Measurements from ENCODE around the gene PAAF1. TPM values are rescaled to one million over a fixed set of nuclear protein-coding genes. Genes with fewer than 3 reads are reported as not detected.
"Not testable (repeated sequence)": the region's sequence is repeated elsewhere in the genome, so short reads cannot be mapped to it uniquely, and the experiment has no call there.

The PAAF1 gene
- polyA plus RNA-seq, 2 donors, result 6.2 to 9.5 TPM

DNA sequence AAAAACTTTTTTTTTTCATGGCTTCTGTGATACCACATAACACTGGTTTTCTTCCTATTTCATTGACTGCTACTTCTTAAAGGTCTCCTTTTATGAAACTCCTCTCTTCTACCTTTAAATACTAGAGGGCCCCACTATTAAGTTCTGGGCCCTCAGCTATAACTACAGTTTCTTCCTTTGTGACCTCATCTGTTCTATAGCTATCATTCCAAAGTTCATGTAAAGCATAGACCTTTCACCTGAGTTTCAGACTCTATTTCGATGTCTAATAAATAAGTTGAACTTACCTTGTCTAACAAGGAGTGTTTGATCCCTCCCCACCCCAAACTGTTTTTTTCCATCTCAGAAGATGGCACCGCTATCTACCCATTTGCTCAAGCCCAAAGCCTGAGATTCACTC, 35.2 kb downstream of the PAAF1 start:
- no peaks in the 10 kb centered on the region for H3K4me1 ChIP-seq (ENCODE audit: control insufficient read depth in 2 of 2, insufficient read depth in 2 of 2, low read length in 1 of 2)
- H3K4me3 ChIP-seq (ENCODE audit: low read depth in 1 of 2, low read length in 2 of 2), result no peak overlapping the region
- 91 to 99% methylated on average over 2 of the region's 2 CpGs for WGBS, 2 donors
- no peak overlapping the region for H3K27ac ChIP-seq (ENCODE audit: low read depth in 2 of 2, low read length in 1 of 2)
- H3K27me3 ChIP-seq (ENCODE audit: control insufficient read depth in 1 of 2, insufficient read depth in 2 of 2, low read length in 2 of 2), result no peaks in the 10 kb centered on the region
- no peaks in the 10 kb centered on the region for H3K9me3 ChIP-seq (ENCODE audit: control insufficient read depth in 2 of 2, insufficient read depth in 1 of 2, low read depth in 1 of 2, low read length in 1 of 2)
- peaks cover 7 to 8% of the 10 kb centered on the region in 2 donors for H3K36me3 ChIP-seq (ENCODE audit: control insufficient read depth in 2 of 2, insufficient read depth in 2 of 2, low read length in 1 of 2)

DNA sequence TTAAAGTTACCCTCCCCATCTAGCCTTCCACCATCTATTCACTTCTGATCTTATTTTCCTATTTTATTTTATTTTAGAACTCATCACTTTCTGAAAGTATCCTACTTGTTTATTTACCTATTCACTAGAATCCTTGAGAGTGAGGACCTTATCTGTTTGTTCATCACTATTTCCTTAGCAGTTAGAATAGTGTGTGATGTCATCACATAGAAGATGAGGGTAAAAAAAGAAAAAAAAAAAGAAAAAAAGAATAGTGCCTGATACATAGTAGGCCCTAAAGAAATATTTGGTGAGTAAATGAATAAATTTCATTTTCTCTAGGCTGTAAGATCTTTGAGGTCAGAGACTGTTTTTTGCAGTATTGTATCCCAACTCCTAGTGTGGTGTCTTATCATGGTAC, 36.7 kb downstream of the PAAF1 start:
- no peaks in the 10 kb centered on the region for H3K9me3 ChIP-seq (ENCODE audit: control insufficient read depth in 2 of 2, insufficient read depth in 1 of 2, low read depth in 1 of 2, low read length in 1 of 2)
- peaks cover 3 to 8% of the 10 kb centered on the region in 2 donors for H3K36me3 ChIP-seq (ENCODE audit: control insufficient read depth in 2 of 2, insufficient read depth in 2 of 2, low read length in 1 of 2)
- no peaks in the 10 kb centered on the region for H3K27me3 ChIP-seq (ENCODE audit: control insufficient read depth in 1 of 2, insufficient read depth in 2 of 2, low read length in 2 of 2)
- no peak overlapping the region for H3K27ac ChIP-seq (ENCODE audit: low read depth in 2 of 2, low read length in 1 of 2)
- H3K4me3 ChIP-seq (ENCODE audit: low read depth in 1 of 2, low read length in 2 of 2), result no peak overlapping the region
- H3K4me1 ChIP-seq (ENCODE audit: control insufficient read depth in 2 of 2, insufficient read depth in 2 of 2, low read length in 1 of 2), result no peaks in the 10 kb centered on the region

DNA sequence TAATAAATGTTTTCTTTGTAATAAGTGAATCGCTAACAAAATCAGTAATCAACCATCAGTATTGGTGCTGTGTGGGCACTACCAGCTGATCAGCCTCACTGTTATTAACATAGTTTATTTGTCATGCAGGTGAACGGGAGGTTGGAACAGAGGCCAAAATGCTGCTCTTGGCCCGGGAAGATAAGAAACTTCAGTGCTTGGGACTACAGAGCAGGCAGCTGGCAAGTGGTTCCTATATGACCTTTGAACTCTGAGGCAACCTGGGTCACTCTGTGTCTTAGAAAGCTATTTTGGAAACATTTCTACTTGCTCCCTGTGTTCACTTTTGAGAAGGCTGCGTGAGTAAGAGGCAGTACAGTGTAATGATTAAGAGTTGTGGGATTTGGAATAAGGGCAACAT, 37.5 kb downstream of the PAAF1 start:
- no peaks in the 10 kb centered on the region for H3K4me1 ChIP-seq (ENCODE audit: control insufficient read depth in 2 of 2, insufficient read depth in 2 of 2, low read length in 1 of 2)
- H3K27ac ChIP-seq (ENCODE audit: low read depth in 2 of 2, low read length in 1 of 2), result no peak overlapping the region
- no peaks in the 10 kb centered on the region for H3K9me3 ChIP-seq (ENCODE audit: control insufficient read depth in 2 of 2, insufficient read depth in 1 of 2, low read depth in 1 of 2, low read length in 1 of 2)
- 67 to 83% methylated on average over 4 of the region's 4 CpGs for WGBS, 2 donors
- no peak overlapping the region for H3K4me3 ChIP-seq (ENCODE audit: low read depth in 1 of 2, low read length in 2 of 2)
- no peaks in the 10 kb centered on the region for H3K27me3 ChIP-seq (ENCODE audit: control insufficient read depth in 1 of 2, insufficient read depth in 2 of 2, low read length in 2 of 2)
- H3K36me3 ChIP-seq (ENCODE audit: control insufficient read depth in 2 of 2, insufficient read depth in 2 of 2, low read length in 1 of 2), result peaks cover 9 to 11% of the 10 kb centered on the region in 2 donors

DNA sequence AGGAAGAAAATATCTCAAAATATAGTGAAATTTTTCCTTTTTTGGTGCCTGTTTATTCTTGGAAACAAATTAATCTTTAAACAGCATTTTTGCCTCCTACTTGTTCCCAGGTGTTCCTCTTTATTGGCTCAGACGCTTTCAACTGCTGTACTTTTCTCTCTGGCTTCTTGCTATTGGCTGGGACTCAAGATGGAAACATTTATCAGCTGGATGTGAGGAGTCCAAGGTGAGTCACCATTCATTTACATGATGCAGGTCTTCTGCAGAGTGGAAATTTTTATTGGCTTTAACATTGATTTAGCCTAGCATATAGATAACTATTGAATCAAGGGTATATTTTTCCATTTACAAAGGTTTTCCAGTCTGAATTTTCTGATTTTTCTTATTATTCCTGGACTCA, 39.6 kb downstream of the PAAF1 start:
- WGBS, 2 donors, result 28 to 53% methylated on average over 1 of the region's 1 CpG
- H3K36me3 ChIP-seq (ENCODE audit: control insufficient read depth in 2 of 2, insufficient read depth in 2 of 2, low read length in 1 of 2), result peaks cover 12 to 13% of the 10 kb centered on the region in 2 donors
- no peak overlapping the region for H3K27ac ChIP-seq (ENCODE audit: low read depth in 2 of 2, low read length in 1 of 2)
- no peaks in the 10 kb centered on the region for H3K27me3 ChIP-seq (ENCODE audit: control insufficient read depth in 1 of 2, insufficient read depth in 2 of 2, low read length in 2 of 2)
- no peaks in the 10 kb centered on the region for H3K4me1 ChIP-seq (ENCODE audit: control insufficient read depth in 2 of 2, insufficient read depth in 2 of 2, low read length in 1 of 2)
- no peaks in the 10 kb centered on the region for H3K9me3 ChIP-seq (ENCODE audit: control insufficient read depth in 2 of 2, insufficient read depth in 1 of 2, low read depth in 1 of 2, low read length in 1 of 2)
- H3K4me3 ChIP-seq (ENCODE audit: low read depth in 1 of 2, low read length in 2 of 2), result no peak overlapping the region

DNA sequence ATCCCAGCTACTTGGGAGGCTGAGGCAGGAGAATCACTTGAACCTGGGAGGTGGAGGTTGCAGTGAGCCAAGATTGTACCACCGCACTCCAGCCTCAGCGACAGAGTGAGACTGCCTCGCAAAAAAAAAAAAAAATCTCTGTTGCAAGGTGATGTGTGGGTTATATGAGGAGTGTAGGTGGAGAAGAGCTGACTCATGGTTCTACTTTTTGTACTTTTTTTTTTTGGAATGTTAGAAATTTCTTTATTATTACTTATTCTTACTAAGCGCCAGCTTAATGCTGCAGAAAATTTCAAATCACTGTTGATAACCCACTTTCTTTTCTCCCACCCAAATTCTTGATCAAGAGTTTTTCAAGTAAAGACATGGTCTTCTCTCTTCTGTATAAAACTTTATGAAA, 44.4 kb downstream of the PAAF1 start:
- Histone ChIP-seq H3K4me1 (ENCODE audit: control insufficient read depth in 2 of 2, insufficient read depth in 2 of 2, low read length in 1 of 2) (no peaks in the 10 kb centered on the region), H3K27ac (ENCODE audit: low read depth in 2 of 2, low read length in 1 of 2) (no peak overlapping the region), H3K4me3 (ENCODE audit: low read depth in 1 of 2, low read length in 2 of 2) (no peak overlapping the region), H3K36me3 (ENCODE audit: control insufficient read depth in 2 of 2, insufficient read depth in 2 of 2, low read length in 1 of 2) (peaks cover 9% of the 10 kb centered on the region in 2 donors), H3K9me3 (ENCODE audit: control insufficient read depth in 2 of 2, insufficient read depth in 1 of 2, low read depth in 1 of 2, low read length in 1 of 2) (no peaks in the 10 kb centered on the region), H3K27me3 (ENCODE audit: control insufficient read depth in 1 of 2, insufficient read depth in 2 of 2, low read length in 2 of 2) (no peaks in the 10 kb centered on the region)
- 97% methylated on average over 4 of the region's 4 CpGs for WGBS, 2 donors

DNA sequence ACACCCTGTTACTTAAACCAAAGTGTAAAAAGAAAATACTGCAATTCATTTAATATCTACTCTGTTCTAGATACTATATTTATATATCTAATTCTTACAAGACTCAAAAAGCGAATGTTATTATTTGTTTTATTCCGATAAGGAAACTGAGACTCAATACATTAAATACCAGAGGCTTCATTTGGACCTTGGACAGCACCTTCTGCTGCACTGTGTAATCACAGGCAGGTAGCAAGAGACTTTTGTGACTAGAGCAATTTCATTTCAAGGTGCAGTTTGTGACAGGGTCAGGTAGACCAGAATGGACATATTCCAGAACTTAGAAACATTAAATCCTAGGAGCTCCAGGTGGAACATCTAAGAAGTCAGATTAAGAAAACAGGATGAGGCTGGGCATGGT, 52.6 kb downstream of the PAAF1 start:
- 95 to 96% methylated on average over 2 of the region's 2 CpGs for WGBS, 2 donors
- H3K9me3 ChIP-seq (ENCODE audit: control insufficient read depth in 2 of 2, insufficient read depth in 1 of 2, low read depth in 1 of 2, low read length in 1 of 2), result no peaks in the 10 kb centered on the region
- no peak overlapping the region for H3K27ac ChIP-seq (ENCODE audit: low read depth in 2 of 2, low read length in 1 of 2)
- H3K36me3 ChIP-seq (ENCODE audit: control insufficient read depth in 2 of 2, insufficient read depth in 2 of 2, low read length in 1 of 2), result peaks cover 10 to 13% of the 10 kb centered on the region in 2 donors
- H3K4me3 ChIP-seq (ENCODE audit: low read depth in 1 of 2, low read length in 2 of 2), result no peak overlapping the region
- H3K27me3 ChIP-seq (ENCODE audit: control insufficient read depth in 1 of 2, insufficient read depth in 2 of 2, low read length in 2 of 2), result no peaks in the 10 kb centered on the region
- no peaks in the 10 kb centered on the region for H3K4me1 ChIP-seq (ENCODE audit: control insufficient read depth in 2 of 2, insufficient read depth in 2 of 2, low read length in 1 of 2)

DNA sequence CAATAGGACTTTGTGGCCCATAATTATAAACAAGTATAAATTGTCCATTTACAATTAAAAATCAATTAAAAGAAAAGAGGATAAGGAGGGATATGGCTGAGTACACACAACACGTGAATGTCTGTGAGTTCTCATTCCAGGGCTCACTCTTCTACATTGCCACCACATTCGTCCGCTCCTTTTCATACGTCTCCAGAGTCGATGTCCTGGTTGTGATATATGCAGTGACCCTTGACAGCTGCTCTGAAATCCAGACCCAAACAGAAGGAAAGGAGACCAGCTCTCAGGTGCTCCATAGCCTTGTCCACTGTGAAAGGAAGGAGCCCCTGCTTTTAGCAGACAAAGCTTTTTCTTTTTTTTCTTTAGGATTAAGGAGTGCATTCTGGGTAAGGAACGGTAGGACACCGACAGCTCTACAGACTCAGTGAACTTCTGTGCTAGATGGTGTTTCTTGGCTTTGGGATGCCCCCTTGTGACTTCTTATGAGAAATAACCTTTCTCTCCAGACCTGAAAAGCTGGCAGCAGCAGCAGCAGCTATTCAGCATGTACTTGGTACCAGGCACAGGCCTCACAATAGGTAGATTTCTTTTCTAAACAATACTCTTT, 54.3 kb downstream of the PAAF1 start:
- 62 to 65% methylated on average over 7 of the region's 7 CpGs for WGBS, 2 donors

DNA sequence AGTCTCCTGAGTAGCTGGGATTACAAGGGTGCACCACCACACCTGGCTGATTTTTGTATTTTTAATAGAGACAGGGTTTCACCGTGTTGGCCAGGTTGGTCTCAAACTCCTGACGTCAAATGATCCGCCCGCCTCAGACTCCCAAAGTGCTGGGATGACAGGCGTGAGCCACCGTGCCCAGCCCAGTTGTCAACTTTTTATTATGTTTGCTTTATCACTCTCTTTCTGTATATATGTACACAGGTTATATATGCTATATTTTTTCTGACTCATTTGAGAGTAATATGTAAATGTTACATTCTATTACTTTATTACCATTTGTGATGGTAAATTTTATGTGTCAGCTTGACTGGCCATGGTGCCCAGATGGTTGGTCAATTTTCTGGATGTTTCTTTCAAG, 55.2 kb downstream of the PAAF1 start:
- 94 to 95% methylated on average over 6 of the region's 6 CpGs for WGBS, 2 donors
- H3K27ac ChIP-seq (ENCODE audit: low read depth in 2 of 2, low read length in 1 of 2), result no peak overlapping the region
- H3K36me3 ChIP-seq (ENCODE audit: control insufficient read depth in 2 of 2, insufficient read depth in 2 of 2, low read length in 1 of 2), result peaks cover 10 to 13% of the 10 kb centered on the region in 2 donors

More for the DNA sequence above, 54.3 kb downstream of the PAAF1 start:
- Histone ChIP-seq H3K27ac (ENCODE audit: low read depth in 2 of 2, low read length in 1 of 2) (no peak overlapping the region), H3K9me3 (ENCODE audit: control insufficient read depth in 2 of 2, insufficient read depth in 1 of 2, low read depth in 1 of 2, low read length in 1 of 2) (no peaks in the 10 kb centered on the region), H3K36me3 (ENCODE audit: control insufficient read depth in 2 of 2, insufficient read depth in 2 of 2, low read length in 1 of 2) (peaks cover 10 to 13% of the 10 kb centered on the region in 2 donors), H3K27me3 (ENCODE audit: control insufficient read depth in 1 of 2, insufficient read depth in 2 of 2, low read length in 2 of 2) (no peaks in the 10 kb centered on the region), H3K4me3 (ENCODE audit: low read depth in 1 of 2, low read length in 2 of 2) (no peak overlapping the region), H3K4me1 (ENCODE audit: control insufficient read depth in 2 of 2, insufficient read depth in 2 of 2, low read length in 1 of 2) (no peaks in the 10 kb centered on the region)

DNA sequence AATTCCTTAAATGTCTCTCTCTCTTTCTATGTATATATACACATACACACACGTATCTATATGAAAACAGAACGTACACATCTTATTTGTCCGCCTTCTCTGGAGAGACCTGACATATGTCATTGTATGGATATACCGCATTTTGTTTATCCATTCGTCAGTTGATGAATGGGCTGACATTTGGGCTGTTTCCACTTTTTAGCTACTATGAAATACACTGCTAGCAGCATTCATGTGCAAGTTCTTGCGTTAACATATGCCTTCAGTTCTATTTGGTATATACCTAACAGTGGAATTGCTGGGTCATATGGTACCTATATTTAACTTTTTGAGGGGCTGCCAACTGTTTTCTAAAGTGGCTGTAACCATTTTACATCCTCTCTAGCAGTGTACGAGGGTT, 56.0 kb downstream of the PAAF1 start:
- Histone ChIP-seq H3K9me3 (ENCODE audit: control insufficient read depth in 2 of 2, insufficient read depth in 1 of 2, low read depth in 1 of 2, low read length in 1 of 2) (no peaks in the 10 kb centered on the region), H3K4me1 (ENCODE audit: control insufficient read depth in 2 of 2, insufficient read depth in 2 of 2, low read length in 1 of 2) (no peaks in the 10 kb centered on the region), H3K36me3 (ENCODE audit: control insufficient read depth in 2 of 2, insufficient read depth in 2 of 2, low read length in 1 of 2) (peaks cover 5% of the 10 kb centered on the region in 2 donors), H3K27me3 (ENCODE audit: control insufficient read depth in 1 of 2, insufficient read depth in 2 of 2, low read length in 2 of 2) (no peaks in the 10 kb centered on the region), H3K4me3 (ENCODE audit: low read depth in 1 of 2, low read length in 2 of 2) (no peak overlapping the region), H3K27ac (ENCODE audit: low read depth in 2 of 2, low read length in 1 of 2) (no peak overlapping the region)
- 89 to 91% methylated on average over 7 of the region's 7 CpGs for WGBS, 2 donors

More for the DNA sequence above, 55.2 kb downstream of the PAAF1 start:
- Histone ChIP-seq H3K9me3 (ENCODE audit: control insufficient read depth in 2 of 2, insufficient read depth in 1 of 2, low read depth in 1 of 2, low read length in 1 of 2) (no peaks in the 10 kb centered on the region), H3K27me3 (ENCODE audit: control insufficient read depth in 1 of 2, insufficient read depth in 2 of 2, low read length in 2 of 2) (no peaks in the 10 kb centered on the region), H3K4me3 (ENCODE audit: low read depth in 1 of 2, low read length in 2 of 2) (no peak overlapping the region), H3K4me1 (ENCODE audit: control insufficient read depth in 2 of 2, insufficient read depth in 2 of 2, low read length in 1 of 2) (no peaks in the 10 kb centered on the region)

DNA sequence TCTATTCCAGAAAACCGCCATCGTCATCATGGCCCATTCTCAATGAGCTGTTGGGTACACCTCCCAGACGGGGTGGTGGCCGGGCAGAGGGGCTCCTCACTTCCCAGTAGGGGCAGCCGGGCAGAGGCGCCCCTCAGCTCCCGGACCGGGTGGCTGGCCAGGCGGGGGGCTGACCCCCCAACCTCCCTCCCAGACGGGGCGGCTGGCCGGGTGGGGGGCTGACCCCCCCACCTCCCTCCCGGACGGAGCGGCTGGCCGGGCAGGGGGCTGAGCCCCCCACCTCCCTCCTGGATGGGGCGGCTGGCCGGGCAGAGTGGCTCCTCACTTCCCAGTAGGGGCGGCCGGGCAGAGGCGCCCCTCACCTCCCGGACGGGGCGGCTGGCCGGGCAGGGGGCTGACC, 59.2 kb downstream of the PAAF1 start:
- WGBS, 2 donors, result 94 to 98% methylated on average over 10 to 17 of the region's 25 CpGs
- not testable (repeated sequence) for H3K4me1 ChIP-seq (ENCODE audit: control insufficient read depth in 2 of 2, insufficient read depth in 2 of 2, low read length in 1 of 2); H3K4me3 ChIP-seq (ENCODE audit: low read depth in 1 of 2, low read length in 2 of 2); H3K9me3 ChIP-seq (ENCODE audit: control insufficient read depth in 2 of 2, insufficient read depth in 1 of 2, low read depth in 1 of 2, low read length in 1 of 2); H3K27me3 ChIP-seq (ENCODE audit: control insufficient read depth in 1 of 2, insufficient read depth in 2 of 2, low read length in 2 of 2); H3K27ac ChIP-seq (ENCODE audit: low read depth in 2 of 2, low read length in 1 of 2); H3K36me3 ChIP-seq (ENCODE audit: control insufficient read depth in 2 of 2, insufficient read depth in 2 of 2, low read length in 1 of 2)

All from esophagus (tissue), 2 donors.